Neural progenitor cell (in vitro differentiated cells): ENCODE data around the gene KRT39. TPM values are rescaled to one million over a fixed set of nuclear protein-coding genes. Genes with fewer than 3 reads are reported as not detected.
A peak's percentile ranks its signal among the peaks of the same experiment; 100 is the strongest.

Experiments used
- DNase-seq: peaks from one replicate; pipeline ENCODE4 v3.0.0-alpha.2; 2016; ENCODE audit warnings: low spot score
- H2AFZ ChIP-seq: fragments of 200-600 bp; sonication (generic); replicated peaks from 2 replicates; pipeline ENCODE4 v1.6.1; 2016; ENCODE audit warnings: antibody characterized with exemption
- H3F3A ChIP-seq: fragments of 200-600 bp; sonication (generic); 2 replicates; pipeline ENCODE4 v1.6.1; 2016; ENCODE audit warnings: antibody characterized with exemption, low read depth
- H3K27ac ChIP-seq: fragments of 200-600 bp; sonication (generic); 2 replicates; pipeline ENCODE4 v1.5.1; 2016; ENCODE audit warnings: mild to moderate bottlenecking
- H3K27me3 ChIP-seq: fragments of 200-600 bp; sonication (generic); 2 replicates; pipeline ENCODE4 v1.6.1; 2016; ENCODE audit warnings: mild to moderate bottlenecking, moderate library complexity
- H3K36me3 ChIP-seq: fragments of 200-600 bp; sonication (generic); 2 replicates; pipeline ENCODE4 v1.5.1; 2016
- H3K4me1 ChIP-seq: fragments of 200-600 bp; sonication (generic); 2 replicates; pipeline ENCODE4 v1.6.1; 2016; ENCODE audit warnings: mixed run types
- H3K4me2 ChIP-seq: fragments of 200-600 bp; sonication (generic); 2 replicates; pipeline ENCODE4 v1.6.1; 2016
- H3K4me3 ChIP-seq: fragments of 200-600 bp; sonication (generic); 2 replicates; pipeline ENCODE4 v1.5.1; 2016
- H3K79me2 ChIP-seq: fragments of 200-600 bp; sonication (generic); 2 replicates; pipeline ENCODE4 v1.6.1; 2016; ENCODE audit warnings: low read depth
- H3K9ac ChIP-seq: fragments of 200-600 bp; sonication (generic); 2 replicates; pipeline ENCODE4 v1.6.1; 2016
- H3K9me3 ChIP-seq: fragments of 200-600 bp; sonication (generic); 2 replicates; pipeline ENCODE4 v1.5.1; 2016; ENCODE audit warnings: low read depth
- H4K20me1 ChIP-seq: fragments of 200-600 bp; sonication (generic); 2 replicates; pipeline ENCODE4 v1.6.1; 2016; ENCODE audit warnings: low read depth
- H3K27ac Mint-ChIP-seq: 3 replicates; pipeline ENCODE4 v1.8.0; 2021; ENCODE audit warnings: mixed read lengths
- H3K27me3 Mint-ChIP-seq: 2 replicates; pipeline ENCODE4 v1.8.0; 2022; ENCODE audit warnings: low read depth, mild to moderate bottlenecking, inconsistent platforms, moderate library complexity, mixed read lengths; ENCODE audit not compliant: insufficient read depth
- H3K36me3 Mint-ChIP-seq: 3 replicates; pipeline ENCODE4 v1.8.0; 2021; ENCODE audit warnings: mixed read lengths
- H3K4me1 Mint-ChIP-seq: 3 replicates; pipeline ENCODE4 v1.8.0; 2021; ENCODE audit warnings: mixed read lengths
- H3K4me3 Mint-ChIP-seq: 3 replicates; pipeline ENCODE4 v1.8.0; 2021; ENCODE audit warnings: mild to moderate bottlenecking, moderate library complexity, mixed read lengths
- H3K9me3 Mint-ChIP-seq: 3 replicates; pipeline ENCODE4 v1.8.0; 2020; ENCODE audit warnings: mixed read lengths
- CTCF ChIP-seq: fragments of 200-600 bp; sonication (generic); IDR thresholded peaks from 2 replicates; pipeline ENCODE4 v1.5.1; 2017; ENCODE audit warnings: antibody characterized with exemption, mild to moderate bottlenecking
- EZH2 ChIP-seq: fragments of 200-600 bp; sonication (generic); IDR thresholded peaks from 2 replicates; pipeline ENCODE4 v1.6.1; 2017; ENCODE audit warnings: antibody characterized with exemption, mild to moderate bottlenecking, moderate library complexity
- EZH2phosphoT487 ChIP-seq: fragments of 200-600 bp; sonication (generic); IDR thresholded peaks from 2 replicates; pipeline ENCODE4 v1.6.1; 2017; ENCODE audit warnings: antibody characterized with exemption
- total RNA-seq: library from RNA; depleted of rRNA; stranded (reverse); fragments of >200 nt; gene quantifications from 2 replicates; pipeline ENCODE4 v1.2.3, GENCODE V29; 2015; ENCODE audit warnings: low replicate concordance

The KRT39 gene
- total RNA-seq, 1 donor from 2014 or later: not detected

- no peak overlapping the region for H3K9ac ChIP-seq
- H3K27ac Mint-ChIP-seq: no peak overlapping the region
Measured at GRCh38 chr17:40935624-40936023, 31.1 kb downstream of the KRT39 start.

DNA sequence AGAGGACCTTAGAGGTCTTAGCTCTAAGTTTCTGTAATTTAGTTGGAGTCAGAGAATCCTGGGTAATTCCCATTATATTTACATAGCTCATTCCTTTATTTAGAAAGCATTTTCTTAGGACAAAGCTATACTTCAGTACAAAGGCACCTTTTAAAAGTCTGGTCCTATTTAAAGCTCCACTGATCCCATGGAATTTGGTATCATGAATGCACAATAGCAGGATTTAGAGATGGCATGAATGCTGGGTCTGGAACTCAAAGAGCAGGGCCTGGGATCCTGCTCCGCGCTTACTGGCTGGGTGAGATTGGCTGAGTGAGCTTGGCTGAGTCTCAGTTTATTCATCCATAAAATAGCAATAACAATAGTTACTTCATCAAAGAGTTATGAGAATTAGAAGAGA, 34.1 kb downstream of the KRT39 start:
- TF ChIP-seq EZH2phosphoT487: peak; percentile 22
- TF ChIP-seq CTCF: no peak
- no peak for TF ChIP-seq EZH2
- Mint-ChIP-seq H3K36me3 (no peaks in the 10 kb centered on the region), H3K4me1 (peaks cover 27% of the 10 kb centered on the region), H3K27ac (peak overlapping the region; percentile 86), H3K4me3 (no peak overlapping the region), H3K9me3 (no peaks in the 10 kb centered on the region), H3K27me3 (no peaks in the 10 kb centered on the region)
- no peaks in the 10 kb centered on the region for H3K27me3 ChIP-seq
- no peaks in the 10 kb centered on the region for H4K20me1 ChIP-seq
- H3K36me3 ChIP-seq: no peaks in the 10 kb centered on the region
- peak overlapping the region; percentile 58 for H3K4me2 ChIP-seq
- peak overlapping the region; percentile 95 for H3K27ac ChIP-seq
- H3K9ac ChIP-seq: no peak overlapping the region
- no peaks in the 10 kb centered on the region for H3K79me2 ChIP-seq
- no peak overlapping the region for H3K4me3 ChIP-seq
- H3K4me1 ChIP-seq: peaks cover 48% of the 10 kb centered on the region
- peaks cover 34% of the 10 kb centered on the region for H3F3A ChIP-seq
- DNase-seq: peak; percentile 93
- no peak overlapping the region for H2AFZ ChIP-seq
- H3K9me3 ChIP-seq: no peaks in the 10 kb centered on the region

More at GRCh38 chr17:40935624-40936023, 31.1 kb downstream of the KRT39 start:
- Histone ChIP-seq H4K20me1 (no peaks in the 10 kb centered on the region), H2AFZ (no peak overlapping the region), H3K4me1 (peaks cover 50% of the 10 kb centered on the region), H3K9me3 (no peaks in the 10 kb centered on the region), H3K27ac (no peak overlapping the region), H3K79me2 (no peaks in the 10 kb centered on the region), H3K4me2 (no peak overlapping the region), H3K27me3 (no peaks in the 10 kb centered on the region), H3K36me3 (no peaks in the 10 kb centered on the region), H3K4me3 (no peak overlapping the region), H3F3A (peaks cover 40% of the 10 kb centered on the region)
- DNase-seq: no peak
- no peaks in the 10 kb centered on the region for H3K36me3 Mint-ChIP-seq
- no peak overlapping the region for H3K4me3 Mint-ChIP-seq
- H3K27me3 Mint-ChIP-seq: no peaks in the 10 kb centered on the region
- H3K9me3 Mint-ChIP-seq: no peaks in the 10 kb centered on the region
- H3K4me1 Mint-ChIP-seq: peaks cover 32% of the 10 kb centered on the region
- TF ChIP-seq EZH2: no peak
- TF ChIP-seq CTCF: no peak
- no peak for TF ChIP-seq EZH2phosphoT487

- Histone ChIP-seq H3F3A (peaks cover 24% of the 10 kb centered on the region), H2AFZ (no peak overlapping the region), H4K20me1 (no peaks in the 10 kb centered on the region), H3K79me2 (no peaks in the 10 kb centered on the region), H3K4me1 (peaks cover 39% of the 10 kb centered on the region), H3K4me2 (peak overlapping the region; percentile 58), H3K36me3 (no peaks in the 10 kb centered on the region), H3K9me3 (no peaks in the 10 kb centered on the region), H3K9ac (no peak overlapping the region), H3K27me3 (no peaks in the 10 kb centered on the region), H3K27ac (peak overlapping the region; percentile 95), H3K4me3 (no peak overlapping the region)
- no peak overlapping the region for H3K27ac Mint-ChIP-seq
- no peaks in the 10 kb centered on the region for H3K36me3 Mint-ChIP-seq
- H3K27me3 Mint-ChIP-seq: no peaks in the 10 kb centered on the region
- H3K9me3 Mint-ChIP-seq: no peaks in the 10 kb centered on the region
- TF ChIP-seq EZH2 (no peak), CTCF (no peak), EZH2phosphoT487 (no peak)
- H3K4me1 Mint-ChIP-seq: peaks cover 19% of the 10 kb centered on the region
- no peak for DNase-seq
- no peak overlapping the region for H3K4me3 Mint-ChIP-seq
Measured at GRCh38 chr17:40931311-40931710, 35.4 kb downstream of the KRT39 start.
